HepG2 (cell line): ENCODE results near the gene ERH. TPM values are rescaled to one million over a fixed set of nuclear protein-coding genes. Genes with fewer than 3 reads are reported as not detected.

Experiments
- ATAC-seq: fragments of 200-7000 bp; cut with Tn5 transposase; 3 replicates; pipeline ENCODE4 v1.9.1; 2020; ENCODE audit warnings: mild to moderate bottlenecking, moderate library complexity
- BruUV-seq: library from RNA; stranded (reverse); fragments of 400-500 nt; replicated peaks from 2 replicates; lab custom pipeline; 2021; lab: Mats Ljungman, UMichigan
- CTCF ChIA-PET: fragments of 300-600 bp; formaldehyde crosslinking; extraction: SDS; loops from one replicate; lab custom pipeline; 2021; ENCODE audit warnings: low total read pairs, inconsistent platforms, low intra/inter-chr PET ratio; lab: Yijun Ruan, JAX
- POLR2A ChIA-PET: fragments of 350-600 bp; sonication (Branson Sonifier 250); formaldehyde crosslinking; loops from one replicate; lab custom pipeline; 2020; ENCODE audit warnings: antibody characterized with exemption, inconsistent platforms; lab: Yijun Ruan, JAX
- DNase-seq: peaks from one replicate; pipeline ENCODE4 v3.0.0-alpha.2; 2015; ENCODE audit warnings: low spot score
- FAIRE-seq: peaks from 3 replicates; lab custom pipeline; 2011; peaks lifted over from hg19 to GRCh38; lab: Jason Lieb, UNC
- H2AFZ ChIP-seq: one replicate; pipeline ENCODE4 v1.6.1; 2011; ENCODE audit warnings: low read length, inconsistent platforms
- H3K27ac ChIP-seq: fragments of 300-600 bp; 3 replicates; pipeline ENCODE4 v1.8.0; 2011; ENCODE audit warnings: mixed run types, mild to moderate bottlenecking, mixed read lengths, low read length, inconsistent platforms; ENCODE audit not compliant: insufficient read depth; ENCODE audit errors: extremely low read length
- H3K27me3 ChIP-seq, 2 experiments: fragments of 200-600 bp in 1 of 2; 2 replicates in 1 of 2; 3 replicates in 1 of 2; pipeline versions ENCODE4 v1.6.0 to v1.8.0; 2011; ENCODE audit warnings: low read length in 2 of 2, mild to moderate bottlenecking in 2 of 2, moderate library complexity in 2 of 2, inconsistent platforms in 1 of 2; ENCODE audit not compliant: insufficient read depth in 2 of 2, control insufficient read depth in 1 of 2
- H3K36me3 ChIP-seq, 2 experiments: fragments of 200-600 bp in 1 of 2; replicated peaks in 1 of 2; 2 replicates in 1 of 2; 3 replicates in 1 of 2; pipeline versions ENCODE4 v1.5.1 to v1.8.0; 2011; ENCODE audit warnings: low read length in 2 of 2, inconsistent platforms in 1 of 2; ENCODE audit not compliant: insufficient read depth in 2 of 2, control insufficient read depth in 1 of 2
- H3K4me1 ChIP-seq: 2 replicates; pipeline ENCODE4 v1.5.1; 2012; ENCODE audit warnings: low read length, inconsistent platforms; ENCODE audit not compliant: insufficient read depth
- H3K4me2 ChIP-seq: 2 replicates; pipeline ENCODE4 v1.6.0; 2011; ENCODE audit warnings: low read depth, low read length, inconsistent platforms
- H3K4me3 ChIP-seq, 3 experiments: fragments of 200-600 bp in 1 of 3; sonication (generic), shearing (Covaris generic) in 1 of 3; replicated peaks in 1 of 3; 2 replicates each; pipeline ENCODE4 v1.5.1; 2011 to 2016; ENCODE audit warnings: low read length in 3 of 3, inconsistent platforms in 2 of 3, low read depth in 2 of 3, mild to moderate bottlenecking in 2 of 3, control low read depth in 1 of 3, mixed read lengths in 1 of 3; ENCODE audit not compliant: insufficient read depth in 1 of 3
- H3K79me2 ChIP-seq: one replicate; pipeline ENCODE4 v1.6.1; 2011; ENCODE audit warnings: low read length, inconsistent platforms; ENCODE audit not compliant: insufficient read depth
- H3K9ac ChIP-seq: 2 replicates; pipeline ENCODE4 v1.6.0; 2011; ENCODE audit warnings: mild to moderate bottlenecking, low read depth, low read length, inconsistent platforms; ENCODE audit not compliant: insufficient read depth
- H3K9me3 ChIP-seq: 2 replicates; pipeline ENCODE4 v1.5.1; 2012; ENCODE audit warnings: mild to moderate bottlenecking, low read length
- H4K20me1 ChIP-seq: 2 replicates; pipeline ENCODE4 v1.6.0; 2011; ENCODE audit warnings: inconsistent platforms, mild to moderate bottlenecking, low read length, moderate library complexity; ENCODE audit not compliant: insufficient read depth
- ARID3A ChIP-seq: IDR thresholded peaks from 2 replicates; pipeline ENCODE4 v1.6.1; 2012; ENCODE audit warnings: low read depth, low read length, improper control_type of control experiment
- ARID5B ChIP-seq: IDR thresholded peaks from 2 replicates; pipeline ENCODE4 v1.4.0; 2020; ENCODE audit warnings: mild to moderate bottlenecking, missing genetic modification reagents
- ETS1 ChIP-seq: sonication (generic); formaldehyde crosslinking; IDR thresholded peaks from 2 replicates; pipeline ENCODE4 v1.4.0; 2020; ENCODE audit warnings: missing genetic modification reagents
- FOXA1 ChIP-seq, 2 experiments: fragments of 450-650 bp in 1 of 2; sonication (generic) in 1 of 2; formaldehyde crosslinking in 1 of 2; IDR thresholded peaks; 2 replicates each; pipeline versions ENCODE4 v1.4.0 to v1.6.1; 2016 to 2020; ENCODE audit warnings: missing genetic modification reagents in 1 of 2
- FOXA3 ChIP-seq: IDR thresholded peaks from 2 replicates; pipeline ENCODE4 v1.6.1; 2016; ENCODE audit warnings: missing genetic modification reagents, missing compliant biosample characterization
- GATAD2A ChIP-seq: IDR thresholded peaks from 2 replicates; pipeline ENCODE4 v1.6.1; 2016
- KLF15 ChIP-seq: sonication (generic); formaldehyde crosslinking; IDR thresholded peaks from 2 replicates; pipeline ENCODE4 v1.8.1; 2023; ENCODE audit warnings: borderline replicate concordance, mild to moderate bottlenecking, inconsistent platforms, missing genetic modification reagents, mixed read lengths
- MBNL3 ChIP-seq: fragments of 250-450 bp; sonication (Bioruptor Pico); conservative IDR thresholded peaks from 2 replicates; pipeline ENCODE4 v1.8.0; 2022; ENCODE audit warnings: mild to moderate bottlenecking, inconsistent platforms
- PLRG1 ChIP-seq: fragments of 450-650 bp; conservative IDR thresholded peaks from 2 replicates; pipeline ENCODE4 v1.6.1; 2016
- SAP130 ChIP-seq: IDR thresholded peaks from 2 replicates; pipeline ENCODE4 v1.6.1; 2016; ENCODE audit warnings: low read depth
- TBX3 ChIP-seq: fragments of 450-650 bp; IDR thresholded peaks from 2 replicates; pipeline ENCODE4 v1.6.1; 2017; ENCODE audit warnings: antibody characterized with exemption, mild to moderate bottlenecking, inconsistent platforms, borderline replicate concordance
- TEF ChIP-seq: sonication (generic); formaldehyde crosslinking; IDR thresholded peaks from 2 replicates; pipeline ENCODE4 v1.5.0; 2020; ENCODE audit warnings: missing genetic modification reagents
- ZNF280D ChIP-seq: sonication (generic); formaldehyde crosslinking; IDR thresholded peaks from 2 replicates; pipeline ENCODE4 v1.5.1; 2020; ENCODE audit warnings: mild to moderate bottlenecking, missing genetic modification reagents
- ZSCAN9 ChIP-seq: IDR thresholded peaks from 2 replicates; pipeline ENCODE4 v1.6.1; 2016; ENCODE audit warnings: borderline replicate concordance
- WGBS: methylation state at CpG from one replicate; pipeline ENCODE4 v1.1.6; 2017; ENCODE audit warnings: low lambda C conversion rate; 5-methylcytosine and 5-hydroxymethylcytosine counted together
- in situ Hi-C: cut with HindIII; loops from 2 replicates; pipeline ENCODE4 v1.10.0; 2017; ENCODE audit warnings: low pct_unique_long_range_greater_than_20kb; ENCODE audit not compliant: extremely low pct_ligation_motif_present
- intact Hi-C: fragments of 100-400 bp; cut with micrococcal nuclease; formaldehyde crosslinking; loops from one replicate; pipeline ENCODE4 v1.10.0; 2022; ENCODE audit not compliant: unreplicated experiment
- polyA plus RNA-seq, 8 experiments: library from polyadenylated mRNA; depleted of rRNA in 3 of 8; stranded (reverse) in 7 of 8; unstranded in 1 of 8; fragments of >200 nt; fragmentation: Illumina TruSeq in 4 of 8; extraction: Trizol in 4 of 8; gene quantifications; 2 replicates each; pipeline versions ENCODE4 v1.2.1 to v1.2.3, GENCODE V29; 2011 to 2016; ENCODE audit warnings: low read depth in 4 of 8, missing spikeins in 1 of 8, mixed read lengths in 1 of 8; ENCODE audit not compliant: insufficient read depth in 1 of 8
- total RNA-seq, 5 experiments: library from RNA; depleted of rRNA; stranded (reverse); fragments of >200 nt; fragmentation: Illumina TruSeq; extraction: Trizol; gene quantifications; 2 replicates each; pipeline ENCODE4 v1.2.3, GENCODE V29; 2016; ENCODE audit warnings: low read depth in 1 of 5

ERH gene
- total and polyA plus RNA-seq, 2 of the 13 experiments (the other 11 are each of a cell fraction or from before 2014, with no cell fraction given), result 105 to 341 TPM

- BruUV-seq, result no TSS peak
- H3K36me3 ChIP-seq, result peaks cover 2 to 13% of the 10 kb centered on the region in 2 experiments; a peak in 3 of 5 replicates
- H3K79me2 ChIP-seq, result no peaks in the 10 kb centered on the region
- ChIA-PET POLR2A (no interaction called here), CTCF (no interaction called here)
- H3K27me3 ChIP-seq, result no peaks in the 10 kb centered on the region
- 0 out of 2 replicates have a peak, but pooled peaks cover 9% of the 10 kb centered on the region for H3K4me1 ChIP-seq
- intact Hi-C loops (no loop called here), in situ Hi-C loops (no loop called here)
- H4K20me1 ChIP-seq, result no peaks in the 10 kb centered on the region
- 40% methylated on average over 1 of the region's 3 CpGs for WGBS
- H3K9me3 ChIP-seq, result no peaks in the 10 kb centered on the region
- no peak overlapping the region for H3K27ac ChIP-seq
- no peak overlapping the region for H3K4me2 ChIP-seq
- peak; percentile 80 for ATAC-seq
- H2AFZ ChIP-seq, result no peak overlapping the region
- no peak overlapping the region for H3K4me3 ChIP-seq
- DNase-seq, result peak; percentile 76
- FAIRE-seq, result no peak
- H3K9ac ChIP-seq, result no peak overlapping the region
- TF ChIP-seq ETS1 (CRISPR knock-in tag) (no peak), SAP130 (CRISPR knock-in tag) (0 out of 2 replicates have a peak, but pooled peaks have one; percentile 28), ZNF280D (CRISPR knock-in tag) (no peak), GATAD2A (no peak), MBNL3 (CRISPR knock-in tag) (no peak), TBX3 (peak; percentile 33; the same call in 1 of the 2 replicates), KLF15 (CRISPR knock-in tag) (no peak), PLRG1 (no peak), ARID3A (peak; percentile 51), TEF (no peak), ZSCAN9 (CRISPR knock-in tag) (no peak), FOXA3 (CRISPR knock-in tag) (peak; percentile 31), ARID5B (0 out of 2 replicates have a peak, but pooled peaks have one; percentile 14), FOXA1 (IDR thresholded peaks at IDR 0.05) (peak; percentile 60), FOXA1 (CRISPR knock-in tag; IDR thresholded peaks at IDR 0.05) (0 out of 2 replicates have a peak, but pooled peaks have one; percentile 45)
These were observed 26.0 kb downstream of the ERH start for GRCh38 chr14:69372146-69372545.
